HG02588 (cell line): ENCODE measurements around the gene C15orf39.
"Not testable (repeated sequence)": the region's sequence is repeated elsewhere in the genome, so short reads cannot be mapped to it uniquely, and the experiment has no call there.

Experiments used
- ATAC-seq: cut with Tn5 transposase; IDR thresholded peaks from one replicate; pipeline ENCODE4 v1.9.1; 2021; ENCODE audit warnings: mild to moderate bottlenecking, moderate library complexity; ENCODE audit not compliant: unreplicated experiment

The C15orf39 gene

GRCh38 chr15:75201616-75202250 lies at the start of gene C15orf39:
TSS of gene C15orf39 (plus strand) at chr15:75201882. CDS start at chr15:75206049, 4,167 bp downstream.
- peak; percentile 46 for ATAC-seq

- ATAC-seq = no peak
Measured at GRCh38 chr15:75152382-75153079, 49.2 kb upstream of the C15orf39 start.

- ATAC-seq = no peak
Measured at GRCh38 chr15:75153087-75153486, 48.6 kb upstream of the C15orf39 start.

- no peak for ATAC-seq
Measured at GRCh38 chr15:75153565-75154276, 48.0 kb upstream of the C15orf39 start.

GRCh38 chr15:75154461-75155062 lies 47.1 kb upstream of the C15orf39 start:
- no peak for ATAC-seq

GRCh38 chr15:75156326-75157215 lies 45.1 kb upstream of the C15orf39 start:
- ATAC-seq = no peak

- no peak for ATAC-seq
Measured at GRCh38 chr15:75158402-75158801, 43.3 kb upstream of the C15orf39 start.

- no peak for ATAC-seq
Measured at GRCh38 chr15:75159244-75159643, 42.4 kb upstream of the C15orf39 start.

- no peak for ATAC-seq
Measured at GRCh38 chr15:75161106-75161916, 40.4 kb upstream of the C15orf39 start.

GRCh38 chr15:75161917-75162414 lies 39.7 kb upstream of the C15orf39 start:
- no peak for ATAC-seq

GRCh38 chr15:75163150-75163564 lies 38.5 kb upstream of the C15orf39 start:
- no peak for ATAC-seq

- no peak for ATAC-seq
Measured at GRCh38 chr15:75164625-75165350, 36.9 kb upstream of the C15orf39 start.

GRCh38 chr15:75166489-75167063 lies 35.1 kb upstream of the C15orf39 start:
- ATAC-seq = not testable (repeated sequence)

GRCh38 chr15:75167588-75168350 lies 33.9 kb upstream of the C15orf39 start:
- ATAC-seq = no peak

GRCh38 chr15:75168374-75168773 lies 33.3 kb upstream of the C15orf39 start:
- ATAC-seq = no peak

GRCh38 chr15:75170203-75170602 lies 31.5 kb upstream of the C15orf39 start:
- no peak for ATAC-seq

GRCh38 chr15:75170711-75171341 lies 30.9 kb upstream of the C15orf39 start:
- ATAC-seq = no peak
